Activated naive CD8-positive, alpha-beta T cell treated with anti-CD3 and anti-CD28 coated beads for 36 hours (primary cell): ENCODE measurements around the gene PRCP. TPM values are rescaled to one million over a fixed set of nuclear protein-coding genes. Genes with fewer than 3 reads are reported as not detected.
A peak's percentile ranks its signal among the peaks of the same experiment; 100 is the strongest.

ENCODE experiments used
- DNase-seq: peaks from one replicate; pipeline ENCODE4 v3.0.0; 2021
- H3K27ac Mint-ChIP-seq: one replicate; pipeline ENCODE4 v1.8.0; 2022; ENCODE audit warnings: mild to moderate bottlenecking, moderate library complexity, mixed read lengths
- H3K27me3 Mint-ChIP-seq: one replicate; pipeline ENCODE4 v1.8.0; 2022; ENCODE audit warnings: mild to moderate bottlenecking, mixed read lengths
- H3K36me3 Mint-ChIP-seq: one replicate; pipeline ENCODE4 v1.8.0; 2021; ENCODE audit warnings: mild to moderate bottlenecking, mixed read lengths
- H3K4me1 Mint-ChIP-seq: one replicate; pipeline ENCODE4 v1.8.0; 2021; ENCODE audit warnings: mixed read lengths
- H3K4me3 Mint-ChIP-seq: one replicate; pipeline ENCODE4 v1.8.0; 2022; ENCODE audit warnings: mild to moderate bottlenecking, moderate library complexity, mixed read lengths
- H3K9me3 Mint-ChIP-seq: one replicate; pipeline ENCODE4 v1.8.0; 2022; ENCODE audit warnings: mixed read lengths
- total RNA-seq, 2 experiments: library from RNA; stranded (reverse); gene quantifications; one replicate each; pipeline ENCODE4 v1.2.3, GENCODE V29; 2021

PRCP gene
- total RNA-seq, 2 experiments from 2014 or later, result 30.3 to 30.8 TPM

DNA sequence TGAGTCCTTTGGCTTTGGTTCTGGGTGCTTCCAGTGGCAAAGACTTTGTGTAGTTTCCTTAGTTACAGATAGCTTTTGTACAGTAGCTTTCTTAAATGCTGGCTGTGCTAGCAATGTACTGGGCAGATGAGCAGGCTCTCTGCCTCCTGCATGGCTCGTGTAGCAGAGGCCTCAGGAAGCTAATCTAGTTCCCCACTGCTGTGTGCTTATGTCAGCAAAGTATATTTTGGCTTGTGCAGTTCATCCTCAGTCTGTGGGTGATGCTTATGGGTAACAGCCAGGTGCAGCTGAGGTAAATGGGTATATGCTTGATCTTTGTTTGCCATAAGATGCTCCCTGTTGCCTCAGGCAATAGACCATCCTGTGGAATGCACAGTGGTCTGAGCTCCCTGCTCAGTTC, 97.5 kb downstream of the PRCP start:
- DNase-seq, result no peak
- no peaks in the 10 kb centered on the region for H3K4me1 Mint-ChIP-seq
- no peaks in the 10 kb centered on the region for H3K9me3 Mint-ChIP-seq
- H3K27me3 Mint-ChIP-seq, result peaks cover 31% of the 10 kb centered on the region
- H3K4me3 Mint-ChIP-seq, result no peak overlapping the region
- no peaks in the 10 kb centered on the region for H3K36me3 Mint-ChIP-seq
- H3K27ac Mint-ChIP-seq, result no peak overlapping the region

DNA sequence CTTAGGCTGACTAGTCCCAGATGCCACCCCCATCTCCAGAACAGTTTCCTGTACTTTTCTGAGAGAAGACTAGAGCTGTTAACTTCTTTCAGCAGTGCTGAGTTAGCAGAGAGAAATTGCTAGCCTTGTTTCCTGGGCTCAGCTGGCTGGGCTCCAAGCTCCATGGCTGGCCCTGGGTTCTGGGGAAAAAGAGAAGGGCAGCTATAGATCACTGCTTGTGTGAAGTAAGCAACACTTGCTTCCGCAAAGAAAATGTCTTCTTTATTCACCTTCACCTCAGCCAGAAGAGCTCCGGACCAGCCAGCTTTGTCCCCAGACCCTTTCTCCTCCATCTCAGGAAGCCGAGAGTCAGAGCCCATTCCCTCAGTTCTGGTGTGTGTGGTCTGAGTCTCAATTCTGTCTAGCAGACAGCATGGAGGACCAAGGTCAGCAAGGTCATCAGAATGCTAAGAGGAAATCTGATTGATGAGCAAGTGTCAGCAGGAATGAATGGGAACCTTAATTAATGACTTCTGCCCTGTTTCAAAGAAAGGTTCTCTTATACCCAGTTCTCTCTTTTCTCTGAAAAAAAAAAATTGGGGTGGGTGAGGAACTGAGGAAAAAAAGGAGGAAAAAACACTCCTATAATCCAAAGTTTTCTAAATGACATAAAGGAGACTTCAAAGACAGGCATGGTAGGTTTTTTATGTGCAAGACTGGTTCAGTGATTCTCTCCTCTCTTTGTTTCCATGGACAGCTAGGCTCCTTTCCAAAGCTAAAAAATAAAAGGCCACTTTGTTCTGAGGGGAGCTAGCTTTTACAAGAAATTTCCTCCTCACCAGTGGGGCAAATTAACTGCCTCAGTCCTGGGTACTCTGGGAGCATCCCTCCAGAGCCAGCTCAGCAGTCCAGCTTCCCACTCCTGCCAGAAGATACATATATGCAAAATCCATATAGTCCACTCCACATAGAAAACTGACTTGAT, 103.0 kb downstream of the PRCP start:
- Mint-ChIP-seq H3K36me3 (no peaks in the 10 kb centered on the region), H3K27me3 (peaks cover 8% of the 10 kb centered on the region), H3K4me1 (no peaks in the 10 kb centered on the region), H3K4me3 (no peak overlapping the region), H3K27ac (no peak overlapping the region), H3K9me3 (no peaks in the 10 kb centered on the region)
- no peak for DNase-seq

DNA sequence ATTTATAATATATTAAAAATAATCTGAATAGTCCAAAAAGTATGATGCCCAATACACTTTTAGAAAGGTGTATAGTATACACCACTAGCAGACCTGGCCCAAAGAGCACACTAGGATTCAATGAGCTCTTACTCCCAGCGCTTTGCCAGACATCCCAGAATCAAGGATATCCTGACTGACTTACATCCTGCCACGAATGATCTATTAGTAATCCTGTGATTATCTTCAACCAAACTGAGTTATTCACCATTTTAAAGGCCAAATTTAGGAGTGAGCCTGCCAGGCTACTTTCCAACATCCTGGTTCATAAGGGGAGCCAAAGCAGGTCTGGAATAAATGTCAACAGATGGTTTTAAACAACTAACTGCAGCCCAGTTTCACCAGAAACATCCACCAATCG, 105.7 kb downstream of the PRCP start:
- no peaks in the 10 kb centered on the region for H3K27me3 Mint-ChIP-seq
- DNase-seq, result no peak
- H3K9me3 Mint-ChIP-seq, result no peaks in the 10 kb centered on the region
- no peak overlapping the region for H3K27ac Mint-ChIP-seq
- H3K4me3 Mint-ChIP-seq, result no peak overlapping the region
- H3K4me1 Mint-ChIP-seq, result peaks cover 2% of the 10 kb centered on the region
- H3K36me3 Mint-ChIP-seq, result no peaks in the 10 kb centered on the region

DNA sequence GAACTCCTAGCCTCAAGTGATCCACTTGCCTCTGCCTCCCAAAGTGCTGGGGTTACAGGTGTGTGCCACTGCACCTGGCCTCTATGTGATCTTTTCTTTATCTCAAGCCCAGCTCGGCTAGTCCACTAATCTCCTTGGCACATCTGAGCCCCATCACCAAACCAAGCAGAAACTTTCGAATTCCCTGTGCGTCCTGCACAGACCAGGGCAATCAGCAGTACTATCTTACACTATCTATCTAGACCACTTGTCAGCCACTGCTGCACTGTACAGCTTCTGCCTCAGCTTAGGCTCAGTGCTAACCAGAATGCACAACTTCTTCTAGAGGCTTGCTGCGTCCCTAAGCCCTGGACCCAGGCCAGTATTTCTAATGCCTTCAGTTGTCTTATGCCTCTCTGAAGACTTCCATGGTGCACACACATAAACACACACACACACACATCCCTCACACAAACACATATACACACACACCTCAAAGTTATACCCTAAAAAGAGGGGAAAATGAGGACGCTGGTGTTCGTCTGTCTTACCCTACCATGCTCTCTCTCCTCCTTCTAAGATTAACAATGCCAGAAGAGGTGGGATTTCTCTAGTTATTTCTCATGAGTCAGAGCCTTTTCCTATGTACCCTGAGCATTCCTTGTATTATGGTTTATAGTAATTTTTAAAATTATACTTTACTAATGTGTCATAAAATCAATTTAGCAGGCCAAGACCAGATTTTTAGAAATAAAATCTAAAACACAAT, 107.2 kb downstream of the PRCP start:
- Mint-ChIP-seq H3K27ac (no peak overlapping the region), H3K9me3 (no peaks in the 10 kb centered on the region), H3K4me3 (no peak overlapping the region), H3K4me1 (peaks cover 2% of the 10 kb centered on the region), H3K27me3 (no peaks in the 10 kb centered on the region), H3K36me3 (no peaks in the 10 kb centered on the region)
- no peak for DNase-seq

DNA sequence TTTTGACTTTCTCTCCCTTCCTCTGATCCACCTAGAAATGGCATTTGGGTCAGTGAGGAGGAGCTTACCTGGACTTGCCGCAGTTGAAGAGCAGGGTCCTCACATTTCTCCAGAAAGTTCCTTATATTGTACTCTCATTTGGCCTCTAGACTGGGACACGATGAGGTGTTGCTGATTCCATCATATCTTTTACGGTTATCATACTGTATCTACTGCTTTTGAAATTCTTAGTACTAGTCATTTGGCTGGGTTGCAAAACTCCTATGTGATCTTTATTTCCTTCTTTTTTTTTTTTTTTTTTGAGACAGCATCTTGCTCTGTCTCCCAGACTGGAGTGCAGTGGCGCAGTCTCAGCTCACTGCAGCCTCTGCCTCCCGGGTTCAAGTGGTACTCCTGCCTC, 107.9 kb downstream of the PRCP start:
- H3K9me3 Mint-ChIP-seq, result no peaks in the 10 kb centered on the region
- H3K27ac Mint-ChIP-seq, result no peak overlapping the region
- H3K36me3 Mint-ChIP-seq, result no peaks in the 10 kb centered on the region
- H3K4me3 Mint-ChIP-seq, result no peak overlapping the region
- H3K4me1 Mint-ChIP-seq, result peaks cover 2% of the 10 kb centered on the region
- DNase-seq, result no peak
- no peaks in the 10 kb centered on the region for H3K27me3 Mint-ChIP-seq

DNA sequence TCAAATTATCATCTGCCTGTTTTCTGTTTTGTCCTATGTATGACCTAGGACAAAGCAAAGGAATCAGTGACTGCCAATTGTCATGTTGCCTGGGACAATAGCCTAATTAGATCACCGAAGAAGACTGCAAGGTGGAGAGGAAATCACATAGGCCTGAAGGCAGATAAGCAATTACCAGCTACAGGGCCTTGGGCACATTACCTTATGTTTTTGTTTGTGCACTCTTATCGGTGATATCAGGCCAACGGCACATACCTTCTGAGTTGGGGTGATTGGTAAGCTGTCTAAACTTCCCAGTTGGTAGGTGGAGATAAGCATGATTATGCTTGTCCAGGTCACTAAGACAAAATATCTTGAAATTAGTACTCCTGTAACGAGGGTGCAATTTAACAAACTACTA, 108.5 kb downstream of the PRCP start:
- H3K9me3 Mint-ChIP-seq, result no peaks in the 10 kb centered on the region
- H3K27me3 Mint-ChIP-seq, result no peaks in the 10 kb centered on the region
- H3K27ac Mint-ChIP-seq, result no peak overlapping the region
- H3K4me3 Mint-ChIP-seq, result no peak overlapping the region
- no peak for DNase-seq
- peaks cover 2% of the 10 kb centered on the region for H3K4me1 Mint-ChIP-seq
- H3K36me3 Mint-ChIP-seq, result no peaks in the 10 kb centered on the region

DNA sequence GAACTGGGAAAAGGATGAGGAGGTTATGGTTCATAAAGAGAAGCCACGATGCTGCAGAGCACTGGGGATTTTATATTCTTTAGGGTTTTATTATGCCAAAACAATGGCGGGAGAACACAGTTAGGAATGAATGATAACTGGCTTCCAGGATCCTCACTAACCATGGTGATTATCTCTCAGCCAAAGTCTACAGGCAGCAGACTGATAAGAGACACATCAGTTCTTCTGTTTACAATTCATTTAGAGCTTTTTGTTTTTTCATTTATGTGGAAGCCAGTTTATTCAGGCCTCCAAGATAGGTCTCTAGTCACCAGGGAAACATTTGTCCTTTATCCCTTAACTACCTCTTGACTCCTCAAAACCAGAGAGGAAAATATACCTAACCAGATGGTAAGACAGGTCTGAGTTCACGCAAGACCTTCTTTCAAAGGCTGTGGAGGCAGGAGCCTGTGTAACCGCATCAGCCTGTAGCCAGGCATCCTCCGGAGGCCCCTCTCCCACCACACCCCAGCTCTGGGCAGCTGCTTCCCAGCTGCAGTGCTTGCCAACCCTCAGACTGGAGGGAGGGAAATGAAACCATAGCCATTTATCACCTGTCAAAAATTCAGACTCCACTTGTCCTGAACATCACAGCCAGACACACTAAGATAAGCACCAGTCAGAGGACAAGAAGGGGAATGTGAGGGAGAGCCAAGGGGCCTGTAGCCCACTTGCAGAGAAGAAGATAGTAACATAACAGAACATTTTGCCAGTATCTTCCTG, 109.3 kb downstream of the PRCP start:
- Mint-ChIP-seq H3K36me3 (no peaks in the 10 kb centered on the region), H3K27me3 (no peaks in the 10 kb centered on the region), H3K27ac (no peak overlapping the region), H3K4me3 (no peak overlapping the region), H3K4me1 (peaks cover 2% of the 10 kb centered on the region), H3K9me3 (no peaks in the 10 kb centered on the region)
- no peak for DNase-seq

DNA sequence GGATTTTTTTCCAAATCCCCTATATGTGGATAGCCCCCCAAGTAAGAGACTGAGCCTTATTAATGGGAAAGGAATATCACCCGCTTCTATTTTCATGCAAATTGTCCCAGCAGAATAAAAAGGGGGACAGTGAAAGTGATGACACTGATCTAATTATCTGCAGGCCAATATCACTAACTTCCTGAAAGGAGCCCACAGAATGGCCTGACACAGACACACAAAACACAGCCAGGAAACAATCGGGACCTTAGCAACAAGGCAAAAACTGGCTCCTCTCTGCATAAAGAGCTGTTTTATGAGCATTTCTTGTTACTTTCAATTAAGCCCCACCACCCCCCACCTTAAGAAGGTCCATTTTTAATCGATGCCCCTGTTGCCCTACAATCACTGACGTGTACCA, 112.2 kb downstream of the PRCP start:
- no peaks in the 10 kb centered on the region for H3K9me3 Mint-ChIP-seq

DNA sequence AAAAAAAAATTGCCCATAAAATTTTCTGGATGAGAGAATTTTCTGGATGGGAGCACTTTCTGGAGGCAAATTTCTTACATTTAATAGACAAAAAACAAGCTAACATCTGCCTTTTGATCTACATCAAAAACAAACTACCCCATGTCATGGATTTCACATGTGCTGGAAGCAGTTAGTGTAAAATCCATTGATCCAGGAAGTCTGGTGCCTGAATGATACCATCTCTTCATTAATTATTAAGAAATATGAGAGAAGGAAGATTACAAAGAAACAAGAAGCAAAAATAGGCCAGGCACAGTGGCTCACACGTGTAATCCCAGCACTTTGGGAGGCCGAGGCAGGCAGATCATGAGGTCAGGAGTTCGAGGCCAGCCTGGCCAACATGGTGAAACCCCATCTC, 113.4 kb downstream of the PRCP start:
- Mint-ChIP-seq H3K9me3 (no peaks in the 10 kb centered on the region), H3K27ac (no peak overlapping the region), H3K4me1 (peaks cover 2% of the 10 kb centered on the region), H3K36me3 (no peaks in the 10 kb centered on the region), H3K27me3 (no peaks in the 10 kb centered on the region), H3K4me3 (no peak overlapping the region)
- no peak for DNase-seq

More for the DNA sequence above, 112.2 kb downstream of the PRCP start:
- Mint-ChIP-seq H3K4me3 (no peak overlapping the region), H3K27ac (no peak overlapping the region), H3K27me3 (no peaks in the 10 kb centered on the region), H3K36me3 (no peaks in the 10 kb centered on the region), H3K4me1 (peaks cover 2% of the 10 kb centered on the region)
- no peak for DNase-seq

DNA sequence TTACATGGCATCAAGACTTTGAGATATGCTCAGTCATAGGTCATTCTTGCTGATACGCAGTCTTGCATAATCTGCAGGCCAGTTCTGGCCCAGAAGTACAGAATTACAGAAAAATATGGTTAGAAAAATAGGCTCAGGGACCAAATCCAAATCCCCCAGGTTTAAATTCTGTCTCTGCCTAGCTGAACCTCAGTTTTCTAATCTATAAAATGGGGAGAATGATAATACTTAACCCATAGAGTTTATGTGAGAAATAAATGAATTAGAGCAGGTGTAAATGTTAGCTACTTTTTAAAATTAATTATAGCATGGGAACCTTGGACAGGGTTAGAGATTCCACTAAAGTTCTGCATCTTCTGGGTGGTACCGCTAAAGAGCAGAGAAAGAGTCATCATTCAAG, 114.2 kb downstream of the PRCP start:
- Mint-ChIP-seq H3K4me3 (no peak overlapping the region), H3K27ac (no peak overlapping the region), H3K9me3 (no peaks in the 10 kb centered on the region), H3K36me3 (no peaks in the 10 kb centered on the region), H3K27me3 (no peaks in the 10 kb centered on the region), H3K4me1 (no peaks in the 10 kb centered on the region)
- DNase-seq, result no peak

DNA sequence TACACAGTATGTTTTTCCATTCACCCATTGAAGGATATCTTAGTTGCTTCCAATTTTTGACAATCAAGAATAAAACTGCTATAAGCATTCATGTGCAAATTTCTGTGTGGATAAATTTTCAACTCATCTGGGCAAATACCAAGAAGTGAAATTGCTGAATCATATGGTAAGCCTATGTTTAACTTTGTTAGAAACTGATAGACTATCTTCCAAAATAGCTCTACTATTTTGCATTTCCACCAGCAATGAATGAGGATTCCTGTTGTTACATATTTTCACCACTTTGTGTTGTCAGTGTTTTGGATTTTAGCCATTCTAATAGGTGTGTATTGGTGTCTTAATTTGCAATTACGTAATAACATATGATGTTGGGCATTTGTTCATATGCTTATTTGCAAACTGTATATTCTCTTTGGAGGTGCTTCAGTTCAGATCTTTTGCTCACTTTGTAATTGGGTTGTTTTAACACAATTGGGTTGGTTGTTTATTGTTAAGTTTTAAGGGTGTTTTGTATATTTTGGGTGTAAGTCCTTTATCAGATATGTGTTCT, 117.3 kb downstream of the PRCP start:
- Mint-ChIP-seq H3K27ac (no peak overlapping the region), H3K4me3 (no peak overlapping the region), H3K36me3 (no peaks in the 10 kb centered on the region), H3K27me3 (no peaks in the 10 kb centered on the region), H3K4me1 (no peaks in the 10 kb centered on the region), H3K9me3 (peaks cover 1% of the 10 kb centered on the region)
- DNase-seq, result no peak

DNA sequence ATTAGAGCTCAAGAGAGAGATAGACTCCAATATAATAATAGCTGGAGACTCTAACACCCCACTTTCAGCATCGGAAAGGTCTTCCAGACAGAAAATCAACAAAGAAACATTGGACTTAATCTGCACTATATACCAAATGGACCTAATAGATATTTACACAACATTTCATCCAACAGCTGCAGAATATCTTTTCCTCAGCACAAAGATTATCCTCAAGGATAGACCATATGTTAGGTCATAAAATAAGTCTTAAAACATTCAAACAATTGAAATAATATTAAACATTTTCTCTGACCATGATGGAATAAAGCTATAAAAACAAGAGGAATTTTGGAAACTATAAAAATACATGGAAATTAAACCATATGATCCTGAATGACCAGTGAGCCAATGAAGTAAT, 121.5 kb downstream of the PRCP start:
- no peak overlapping the region for H3K4me3 Mint-ChIP-seq
- no peak overlapping the region for H3K27ac Mint-ChIP-seq
- DNase-seq, result no peak
- no peaks in the 10 kb centered on the region for H3K27me3 Mint-ChIP-seq
- H3K36me3 Mint-ChIP-seq, result peaks cover 1% of the 10 kb centered on the region
- peaks cover 13% of the 10 kb centered on the region for H3K9me3 Mint-ChIP-seq
- H3K4me1 Mint-ChIP-seq, result no peaks in the 10 kb centered on the region

DNA sequence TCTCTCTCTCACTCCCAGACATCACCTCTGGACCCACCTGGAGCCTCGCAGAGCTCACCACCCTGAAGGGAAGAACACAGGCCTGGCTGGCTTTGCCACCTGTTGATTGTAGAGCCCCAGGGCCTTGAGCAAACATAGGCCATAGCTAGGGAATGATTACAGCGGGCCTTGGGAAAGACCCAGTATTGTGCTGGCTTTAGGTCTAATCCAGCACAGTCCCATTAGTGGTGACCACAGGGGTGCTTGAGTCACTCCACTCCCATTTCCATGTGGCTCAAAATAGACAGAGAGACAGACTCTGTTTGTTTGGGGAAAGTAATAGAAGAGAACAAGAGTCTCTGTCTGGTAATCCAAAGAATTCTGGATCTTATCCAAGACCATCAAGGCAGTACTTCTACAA, 123.9 kb downstream of the PRCP start:
- no peaks in the 10 kb centered on the region for H3K4me1 Mint-ChIP-seq
- peaks cover 8% of the 10 kb centered on the region for H3K27me3 Mint-ChIP-seq
- H3K9me3 Mint-ChIP-seq, result peaks cover 13% of the 10 kb centered on the region
- H3K27ac Mint-ChIP-seq, result no peak overlapping the region
- H3K4me3 Mint-ChIP-seq, result no peak overlapping the region
- peaks cover 1% of the 10 kb centered on the region for H3K36me3 Mint-ChIP-seq
- no peak for DNase-seq

DNA sequence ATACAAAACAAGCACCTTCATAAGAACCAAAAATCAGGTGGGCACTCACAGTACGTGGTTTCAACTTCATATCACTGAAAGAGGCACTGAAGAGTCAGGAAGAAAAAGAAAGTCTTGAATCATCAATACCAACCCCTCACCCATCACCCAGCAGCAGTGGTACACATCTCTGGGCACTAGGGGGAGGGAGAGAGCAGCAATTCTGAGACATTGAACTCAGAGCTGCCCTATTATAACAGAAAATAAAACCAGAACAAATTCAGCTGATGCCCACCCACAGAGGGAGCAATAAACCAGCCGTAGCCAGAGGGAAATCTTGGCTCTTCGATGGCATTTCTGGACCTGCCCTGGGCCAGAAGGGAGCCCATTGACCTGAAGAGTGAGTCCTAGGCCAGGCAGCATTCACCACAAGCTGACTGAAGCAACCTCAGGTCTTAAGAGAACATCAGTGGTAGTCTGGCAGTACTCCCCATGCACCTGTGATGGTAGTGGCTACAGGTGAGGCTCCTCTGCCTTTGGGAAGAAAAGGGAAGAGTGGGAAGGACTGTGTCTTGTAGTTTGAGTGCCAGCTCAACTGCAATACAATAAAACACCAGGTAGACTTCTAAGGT, 124.4 kb downstream of the PRCP start:
- DNase-seq, result peak; percentile 19
- Mint-ChIP-seq H3K27me3 (peaks cover 8% of the 10 kb centered on the region), H3K4me1 (no peaks in the 10 kb centered on the region), H3K4me3 (no peak overlapping the region), H3K27ac (no peak overlapping the region), H3K36me3 (peaks cover 1% of the 10 kb centered on the region), H3K9me3 (peaks cover 13% of the 10 kb centered on the region)
